Stimulated activated CD4-positive, alpha-beta T cell treated with anti-CD3 and anti-CD28 coated beads, TNF-alpha, amount 100 ng/mL, for 4 hours (primary cell): ENCODE data around the gene HLA-DRA.
"Not testable (repeated sequence)": the region's sequence is repeated elsewhere in the genome, so short reads cannot be mapped to it uniquely, and the experiment has no call there.

Experiments used
- DNase-seq, 3 experiments: peaks; one replicate each; pipeline ENCODE4 v3.0.0-alpha.2; 2020; ENCODE audit warnings: low read depth in 3 of 3

Gene HLA-DRA

GRCh38 chr6:32431142-32431541 is 8.5 kb upstream of the HLA-DRA start:
- DNase-seq, result no peak

- no peak for DNase-seq
Observed at GRCh38 chr6:32432050-32432450, 7.6 kb upstream of the HLA-DRA start.

GRCh38 chr6:32433950-32434349 is 5.7 kb upstream of the HLA-DRA start:
- DNase-seq, result not testable (repeated sequence)

GRCh38 chr6:32436186-32436585 is 3.5 kb upstream of the HLA-DRA start:
- DNase-seq, result no peak

GRCh38 chr6:32436995-32437836 is 2.5 kb upstream of the HLA-DRA start:
- DNase-seq, result no peak

GRCh38 chr6:32439139-32439538 is 548 bp upstream of the HLA-DRA start:
- no peak for DNase-seq

GRCh38 chr6:32442243-32442667 is 2.6 kb downstream of the HLA-DRA start:
- DNase-seq, result no peak

GRCh38 chr6:32442977-32443552 is 3.4 kb downstream of the HLA-DRA start:
- no peak for DNase-seq

- no peak for DNase-seq
Observed at GRCh38 chr6:32444433-32444832, 4.7 kb downstream of the HLA-DRA start.

GRCh38 chr6:32445321-32445854 is 5.7 kb downstream of the HLA-DRA start:
- no peak for DNase-seq

- no peak for DNase-seq
Observed at GRCh38 chr6:32447932-32448331, 8.2 kb downstream of the HLA-DRA start.

- DNase-seq, result no peak
Observed at GRCh38 chr6:32449088-32449736, 9.5 kb downstream of the HLA-DRA start.

- no peak for DNase-seq
Observed at GRCh38 chr6:32457054-32457453, 17.4 kb downstream of the HLA-DRA start.

GRCh38 chr6:32459781-32460424 is 20.2 kb downstream of the HLA-DRA start:
- no peak for DNase-seq

- no peak for DNase-seq
Observed at GRCh38 chr6:32460528-32460927, 20.8 kb downstream of the HLA-DRA start.

- no peak for DNase-seq
Observed at GRCh38 chr6:32461493-32461892, 21.8 kb downstream of the HLA-DRA start.

GRCh38 chr6:32462609-32463008 is 22.9 kb downstream of the HLA-DRA start:
- DNase-seq, result no peak

GRCh38 chr6:32467743-32468503 is 28.2 kb downstream of the HLA-DRA start:
- DNase-seq, result not testable (repeated sequence)

- DNase-seq, result no peak
Observed at GRCh38 chr6:32472781-32473375, 33.2 kb downstream of the HLA-DRA start.

- not testable (repeated sequence) for DNase-seq
Observed at GRCh38 chr6:32473376-32474348, 34.0 kb downstream of the HLA-DRA start.
